HG02798 (cell line): Measurements from ENCODE around the gene COL23A1.

Source experiments
- ATAC-seq: cut with Tn5 transposase; IDR thresholded peaks from one replicate; pipeline ENCODE4 v1.9.1; 2021; ENCODE audit warnings: mild to moderate bottlenecking; ENCODE audit not compliant: unreplicated experiment, poor library complexity

The COL23A1 gene

GRCh38 chr5:178387061-178387855 lies 202.9 kb downstream of the COL23A1 start:
- ATAC-seq = no peak

DNA sequence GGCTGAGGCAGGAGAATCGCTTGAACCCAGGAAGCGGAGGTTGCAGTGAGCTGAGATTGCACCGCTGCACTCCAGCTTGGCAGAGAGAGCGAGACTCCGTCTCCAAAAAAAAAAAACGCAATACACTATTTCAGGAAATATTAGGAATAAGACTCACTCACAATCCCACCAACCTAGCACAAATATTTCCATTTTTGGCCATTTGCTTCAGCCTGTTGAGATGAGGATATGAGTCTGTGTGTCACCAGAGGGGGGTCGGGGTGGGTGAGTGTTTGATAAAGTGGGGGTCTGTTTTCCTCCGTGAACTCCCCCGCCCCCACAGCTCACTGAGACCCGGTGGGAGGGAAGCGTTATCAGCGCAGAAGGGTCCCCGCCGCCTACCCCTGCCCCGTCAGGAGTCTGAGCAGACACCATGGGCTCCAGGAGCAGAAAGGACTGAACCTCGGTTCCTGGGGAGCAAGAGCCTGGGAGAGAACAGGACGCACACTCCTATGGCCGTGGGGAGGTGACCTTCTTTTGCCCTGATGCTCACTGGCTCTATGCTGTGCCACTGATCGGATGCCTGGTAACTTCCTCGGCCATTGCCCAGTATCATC lies 203.8 kb downstream of the COL23A1 start:
- no peak for ATAC-seq

DNA sequence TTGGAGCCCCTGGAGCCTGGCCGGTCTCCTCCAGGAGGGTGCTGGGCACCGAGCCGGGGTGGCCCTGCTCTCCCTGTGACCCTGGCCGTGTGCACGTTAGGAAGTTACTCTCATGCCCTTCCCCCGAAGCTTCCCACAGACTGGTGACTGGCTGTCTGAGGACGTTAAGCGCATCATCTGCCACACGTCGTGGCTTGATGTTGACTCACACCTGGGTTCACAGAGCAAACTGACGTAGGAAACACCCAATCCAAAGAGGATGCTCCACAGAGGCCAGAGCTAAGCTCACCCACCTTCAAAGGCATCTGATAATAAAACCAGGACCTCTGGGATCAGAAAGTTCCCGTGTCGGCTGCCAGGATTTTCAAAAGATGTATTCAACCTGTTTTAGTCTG lies 204.7 kb downstream of the COL23A1 start:
- no peak for ATAC-seq

DNA sequence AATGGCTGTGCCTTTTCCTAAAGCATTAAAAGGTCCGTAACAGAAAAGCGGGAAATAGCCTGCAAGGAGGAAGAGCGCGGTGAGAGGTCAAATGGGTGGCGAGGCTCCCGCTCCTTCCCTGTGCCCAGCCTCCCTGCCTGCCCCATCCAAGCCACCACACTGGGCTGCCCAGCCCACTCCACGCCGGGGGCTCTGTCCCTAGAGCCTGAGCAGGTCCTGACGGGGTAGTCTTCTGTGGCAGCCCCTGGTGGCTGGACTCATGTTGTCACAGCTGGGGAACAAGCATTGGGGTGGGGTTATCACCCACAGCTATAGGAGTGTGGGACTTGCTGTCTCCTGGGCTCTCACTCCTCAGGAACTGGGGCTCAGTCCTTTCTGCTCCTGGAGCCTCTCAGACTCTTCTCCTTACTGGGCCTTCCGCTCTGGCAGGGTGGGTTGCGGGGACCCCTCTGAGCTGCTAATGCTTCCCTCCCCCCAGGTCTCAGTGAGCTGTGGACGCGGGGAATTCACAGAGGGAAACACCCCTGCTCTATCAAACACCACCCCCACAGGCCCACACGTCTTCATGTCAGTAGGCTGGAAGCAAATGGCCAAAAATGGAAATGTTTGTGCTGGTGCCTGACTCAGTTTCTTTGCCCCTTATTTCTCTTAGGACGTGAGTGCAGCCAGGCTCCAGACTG lies 205.2 kb downstream of the COL23A1 start:
- ATAC-seq = no peak

DNA sequence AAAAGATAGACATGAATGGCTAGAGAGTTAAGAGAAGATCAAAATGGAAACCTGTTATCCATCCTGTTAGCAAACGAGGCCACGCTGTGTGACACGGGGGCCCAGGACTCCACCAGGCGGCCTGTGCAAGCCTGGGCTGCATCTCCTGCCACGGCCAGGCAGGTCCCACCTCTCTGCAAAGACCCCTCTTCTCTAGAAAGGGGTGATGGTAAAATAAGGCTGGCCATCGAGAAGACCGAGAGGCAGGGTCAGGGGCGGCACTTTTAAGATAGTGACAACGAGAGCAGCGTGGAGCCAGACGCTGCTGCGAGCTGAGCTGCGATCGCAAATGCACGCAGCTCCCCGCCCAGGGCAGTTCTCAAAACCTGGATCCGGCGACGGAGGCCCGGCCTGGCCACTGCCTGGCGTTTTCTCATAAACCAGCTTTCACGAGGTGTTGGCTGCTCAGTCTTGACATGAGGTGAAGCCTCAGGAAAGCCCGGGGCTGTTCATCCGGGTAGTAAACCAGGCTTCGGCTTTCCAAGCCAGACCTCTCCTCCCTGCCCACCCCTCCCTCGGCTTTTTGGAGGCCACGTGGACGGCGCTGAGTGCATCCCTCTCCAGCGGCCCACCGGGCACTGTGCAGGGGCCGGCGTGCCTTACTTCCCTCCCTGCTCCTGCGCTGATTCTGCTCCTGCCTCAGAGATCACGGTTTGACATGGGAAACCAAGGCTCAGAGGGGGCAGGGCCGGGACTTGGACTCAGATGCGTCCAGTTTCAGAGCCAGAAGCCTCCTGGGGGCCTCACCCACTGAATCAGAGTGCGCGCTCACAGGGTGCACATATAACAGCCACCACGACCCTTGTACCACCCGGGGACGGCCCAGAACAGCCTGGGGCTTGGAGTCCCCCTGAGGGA lies 206.0 kb downstream of the COL23A1 start:
- ATAC-seq = no peak

- no peak for ATAC-seq
Measured at GRCh38 chr5:178383301-178383918, 206.8 kb downstream of the COL23A1 start.

GRCh38 chr5:178382754-178383164 lies 207.4 kb downstream of the COL23A1 start:
- ATAC-seq = no peak

- ATAC-seq = no peak
Measured at GRCh38 chr5:178381921-178382695, 208.1 kb downstream of the COL23A1 start.

GRCh38 chr5:178381206-178381605 lies 209.0 kb downstream of the COL23A1 start:
- no peak for ATAC-seq

DNA sequence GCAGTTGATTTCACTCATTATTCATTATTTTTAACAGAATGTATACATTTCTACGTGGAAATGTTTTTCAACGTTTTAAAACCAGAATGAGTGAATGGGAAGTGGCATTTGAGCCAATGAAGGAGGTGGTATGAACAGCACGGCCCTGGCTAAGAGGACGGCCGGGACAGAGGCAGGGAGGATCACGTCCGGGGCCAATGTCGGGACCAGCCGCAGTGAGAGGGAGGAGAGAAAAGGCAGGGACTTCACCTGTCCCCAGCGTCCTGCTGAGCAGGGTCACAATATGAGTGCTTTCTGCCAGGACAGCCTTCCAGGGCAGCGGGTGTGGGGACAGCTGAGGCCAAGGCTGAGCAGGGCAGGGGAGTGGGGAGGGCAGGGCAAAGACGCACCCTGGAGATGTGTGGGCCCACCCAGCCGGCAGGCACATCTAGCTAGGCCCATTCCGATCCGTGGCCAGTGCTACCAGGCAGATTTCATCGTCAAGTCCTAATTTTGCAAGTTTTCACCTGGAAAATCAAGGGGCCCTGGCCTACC lies 209.6 kb downstream of the COL23A1 start:
- no peak for ATAC-seq

DNA sequence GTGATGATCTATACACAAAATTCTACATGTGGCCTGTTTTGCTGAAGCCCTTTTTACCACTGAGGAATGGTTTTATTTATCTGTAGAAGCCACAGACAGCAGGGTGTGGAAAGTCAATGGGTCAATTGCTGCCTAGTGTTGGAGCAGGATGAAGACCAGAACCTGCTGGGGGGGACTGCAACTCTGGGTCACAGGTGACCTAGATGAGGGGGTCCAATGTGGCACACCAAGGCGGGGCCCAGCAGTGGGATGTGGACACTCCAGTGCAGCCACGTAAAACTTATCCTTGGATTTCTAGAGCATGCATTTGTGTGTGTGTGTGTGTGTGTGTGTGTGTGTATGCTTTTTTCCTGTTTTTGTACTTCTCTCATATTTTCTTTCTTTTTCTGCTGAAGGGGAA lies 210.1 kb downstream of the COL23A1 start:
- no peak for ATAC-seq

DNA sequence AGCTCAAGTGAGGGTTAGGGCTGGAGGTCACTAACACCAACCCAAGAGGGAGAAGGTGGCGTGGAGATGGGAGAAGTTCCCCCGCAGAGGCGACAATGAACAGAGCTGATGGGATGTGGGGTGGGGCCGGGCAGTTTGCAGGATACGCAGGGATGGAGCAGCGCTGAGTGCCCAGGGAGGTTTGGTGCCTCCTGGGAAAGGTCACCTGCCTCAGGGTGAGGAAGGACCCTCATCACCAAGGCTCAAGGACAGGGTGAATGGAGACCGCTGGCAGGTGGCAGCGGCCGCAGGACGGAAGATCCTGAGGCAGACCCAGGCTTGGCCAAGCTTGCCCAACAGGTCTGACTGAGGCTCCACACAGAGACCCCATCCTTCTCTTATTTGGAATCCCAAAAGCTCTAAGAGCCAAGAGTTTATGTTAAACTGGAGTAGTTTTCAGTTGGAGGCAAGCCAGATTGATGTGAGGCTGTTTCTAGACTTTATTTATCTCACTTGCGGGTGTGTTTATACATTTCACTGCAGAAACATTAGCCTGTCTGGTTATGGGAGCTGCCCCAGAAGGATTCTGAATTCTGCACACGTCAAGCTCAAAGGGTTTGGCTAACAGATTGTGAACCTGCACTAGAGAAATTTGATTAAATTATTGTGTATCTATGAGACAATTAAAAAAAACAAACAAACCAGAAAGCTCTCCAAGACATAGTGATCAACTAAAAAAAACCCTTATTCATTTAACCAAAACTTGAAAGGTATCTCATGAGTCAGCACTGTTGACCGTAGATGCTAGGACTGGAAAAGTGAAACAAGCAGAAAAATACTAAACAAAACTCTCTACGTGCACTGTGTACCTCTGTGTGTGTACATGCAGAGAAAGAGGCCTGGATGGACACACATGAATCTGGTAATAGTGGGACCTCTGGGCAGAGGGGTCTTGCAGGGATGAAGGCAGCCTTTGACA lies 211.4 kb downstream of the COL23A1 start:
- ATAC-seq = no peak

GRCh38 chr5:178377583-178378270 lies 212.5 kb downstream of the COL23A1 start:
- ATAC-seq = no peak

- ATAC-seq = no peak
Measured at GRCh38 chr5:178376921-178377582, 213.1 kb downstream of the COL23A1 start.

DNA sequence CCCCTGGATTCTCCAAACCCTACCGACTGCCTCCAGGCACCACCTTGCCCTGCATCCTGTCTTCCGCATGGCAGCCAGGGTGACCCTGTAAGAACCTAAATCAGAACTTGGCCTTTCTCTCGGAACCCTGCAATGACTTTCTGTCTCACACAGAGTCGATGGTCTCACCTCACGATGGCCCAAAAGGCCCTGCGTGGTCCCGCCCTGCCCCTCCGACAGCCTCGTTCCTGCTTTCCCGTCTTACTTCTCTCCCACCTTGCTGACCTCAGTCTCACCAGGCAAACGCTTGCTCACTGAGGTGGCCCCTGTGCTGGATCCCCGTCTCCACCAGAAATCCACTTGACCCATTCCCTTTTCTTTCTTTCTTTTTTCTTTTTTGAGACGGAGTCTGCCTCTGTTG lies 214.8 kb downstream of the COL23A1 start:
- ATAC-seq = no peak

- no peak for ATAC-seq
Measured at GRCh38 chr5:178373711-178374110, 216.5 kb downstream of the COL23A1 start.

DNA sequence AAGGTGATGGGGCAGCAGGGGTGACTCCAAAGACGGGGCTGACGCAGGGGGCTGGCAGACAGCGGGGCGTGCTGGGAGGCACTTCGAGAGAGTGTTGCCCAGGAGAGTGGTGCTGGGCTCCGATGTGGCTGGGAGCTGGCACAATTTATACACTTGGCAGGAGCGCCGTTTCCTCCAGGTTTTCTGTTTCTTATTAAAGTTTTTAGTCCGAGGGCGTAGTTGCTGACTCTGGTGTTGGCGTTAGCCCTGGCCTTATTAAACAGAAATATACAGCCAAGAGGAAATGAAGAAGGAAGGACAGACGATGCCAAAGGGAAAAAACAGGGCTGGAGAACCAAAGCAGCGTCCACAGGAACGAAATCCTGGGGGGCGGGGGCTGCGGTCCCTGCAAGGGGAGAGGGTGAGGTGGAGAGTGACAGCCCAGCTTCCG lies 218.0 kb downstream of the COL23A1 start:
- ATAC-seq = no peak
